ENCODE data around the gene ALCAM.

DNA sequence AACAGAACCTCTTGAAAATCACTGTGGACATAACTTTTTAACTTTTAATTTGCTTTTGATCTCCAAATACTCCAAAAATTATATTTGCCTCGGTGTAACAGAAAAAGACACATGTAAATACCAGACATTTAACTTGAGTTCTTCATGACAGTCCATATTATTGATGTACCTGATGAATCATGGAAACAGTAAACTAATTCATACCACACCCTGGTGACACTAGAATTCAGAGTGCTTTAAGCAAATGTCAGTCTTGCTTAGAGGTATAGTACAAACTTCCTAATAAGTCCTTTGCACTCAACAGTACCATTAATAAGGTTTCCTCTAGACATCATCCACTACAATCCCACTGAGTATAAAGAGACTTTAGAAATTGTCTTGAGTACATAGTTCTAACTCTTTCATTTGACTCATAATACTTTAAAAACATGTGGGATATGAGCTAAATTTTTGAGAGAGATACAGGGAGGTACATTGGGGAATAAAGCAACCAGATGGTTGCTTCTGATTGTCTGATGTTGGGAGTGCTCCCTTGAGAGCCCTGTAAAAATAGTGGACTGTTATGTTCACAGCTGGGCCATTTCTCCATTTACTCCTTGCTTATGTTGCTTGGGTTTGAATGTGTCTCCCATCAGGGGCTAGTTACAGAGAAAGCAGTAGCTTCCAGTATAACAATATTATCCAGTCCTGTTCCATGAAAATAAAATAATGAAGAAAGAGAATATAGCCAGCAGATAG, 175.7 kb downstream of the ALCAM start:
- no peak for TF ChIP-seq EZH2 (IDR thresholded peaks at IDR 0.05; ENCODE audit: borderline replicate concordance, insufficient read depth, low read depth, low read length, poor library complexity, severe bottlenecking)
- TF ChIP-seq, protein P1, sequence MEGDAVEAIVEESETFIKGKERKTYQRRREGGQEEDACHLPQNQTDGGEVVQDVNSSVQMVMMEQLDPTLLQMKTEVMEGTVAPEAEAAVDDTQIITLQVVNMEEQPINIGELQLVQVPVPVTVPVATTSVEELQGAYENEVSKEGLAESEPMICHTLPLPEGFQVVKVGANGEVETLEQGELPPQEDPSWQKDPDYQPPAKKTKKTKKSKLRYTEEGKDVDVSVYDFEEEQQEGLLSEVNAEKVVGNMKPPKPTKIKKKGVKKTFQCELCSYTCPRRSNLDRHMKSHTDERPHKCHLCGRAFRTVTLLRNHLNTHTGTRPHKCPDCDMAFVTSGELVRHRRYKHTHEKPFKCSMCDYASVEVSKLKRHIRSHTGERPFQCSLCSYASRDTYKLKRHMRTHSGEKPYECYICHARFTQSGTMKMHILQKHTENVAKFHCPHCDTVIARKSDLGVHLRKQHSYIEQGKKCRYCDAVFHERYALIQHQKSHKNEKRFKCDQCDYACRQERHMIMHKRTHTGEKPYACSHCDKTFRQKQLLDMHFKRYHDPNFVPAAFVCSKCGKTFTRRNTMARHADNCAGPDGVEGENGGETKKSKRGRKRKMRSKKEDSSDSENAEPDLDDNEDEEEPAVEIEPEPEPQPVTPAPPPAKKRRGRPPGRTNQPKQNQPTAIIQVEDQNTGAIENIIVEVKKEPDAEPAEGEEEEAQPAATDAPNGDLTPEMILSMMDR (IDR thresholded peaks at IDR 0.05) = no peak

All from B cell (primary cell).